Endothelial cell of umbilical vein (primary cell): ENCODE results near the gene MCC. TPM values are rescaled to one million over a fixed set of nuclear protein-coding genes. Genes with fewer than 3 reads are reported as not detected.

Experiments used
- BruUV-seq: library from RNA; stranded (reverse); fragments of 400-500 nt; replicated peaks from 2 replicates; lab custom pipeline; 2021; lab: Mats Ljungman, UMichigan
- CTCF ChIA-PET: fragments of 300-600, 350-600 bp; sonication (Branson Sonifier 250); formaldehyde crosslinking; loops from one replicate; lab custom pipeline; 2021; ENCODE audit warnings: antibody characterized with exemption, inconsistent platforms; lab: Charles Lee
- POLR2A ChIA-PET: fragments of 300-600, 350-600 bp; sonication (Branson Sonifier 250); formaldehyde crosslinking; loops from one replicate; lab custom pipeline; 2021; ENCODE audit warnings: antibody characterized with exemption, inconsistent platforms; lab: Charles Lee
- DNase-seq: peaks from one replicate; pipeline ENCODE4 v3.0.0-alpha.2; 2011; ENCODE audit warnings: low read depth, low spot score
- FAIRE-seq: peaks from 2 replicates; lab custom pipeline; 2011; peaks lifted over from hg19 to GRCh38; lab: Jason Lieb, UNC
- H2AFZ ChIP-seq: 2 replicates; pipeline ENCODE4 v1.6.0; 2012; ENCODE audit warnings: low read depth, low read length, control low read depth, inconsistent platforms
- H3K27ac ChIP-seq: 2 replicates; pipeline ENCODE4 v1.5.1; 2011; ENCODE audit warnings: low read depth, mild to moderate bottlenecking, control low read depth, low read length, moderate library complexity; ENCODE audit not compliant: insufficient read depth
- H3K27me3 ChIP-seq, 2 experiments: 2 replicates each; pipeline versions ENCODE4 v1.6.0 to v1.6.1; 2011; ENCODE audit warnings: low read length in 2 of 2, mixed read lengths in 1 of 2; ENCODE audit not compliant: control insufficient read depth in 2 of 2, insufficient read depth in 2 of 2
- H3K36me3 ChIP-seq, 2 experiments: 2 replicates in 1 of 2; 3 replicates in 1 of 2; pipeline ENCODE4 v1.5.1; 2011; ENCODE audit warnings: low read length in 2 of 2, mild to moderate bottlenecking in 1 of 2, moderate library complexity in 1 of 2; ENCODE audit not compliant: control insufficient read depth in 2 of 2, insufficient read depth in 2 of 2; ENCODE audit errors: extremely low read depth in 1 of 2
- H3K4me1 ChIP-seq: 3 replicates; pipeline ENCODE4 v1.5.1; 2011; ENCODE audit warnings: mild to moderate bottlenecking, low read length; ENCODE audit not compliant: control insufficient read depth, insufficient read depth; ENCODE audit errors: extremely low read depth
- H3K4me2 ChIP-seq: 2 replicates; pipeline ENCODE4 v1.6.1; 2011; ENCODE audit warnings: low read length, control low read depth, mixed read lengths; ENCODE audit not compliant: insufficient read depth
- H3K4me3 ChIP-seq, 3 experiments: fragments of 200-600 bp in 1 of 3; sonication (generic), shearing (Covaris generic) in 1 of 3; replicated peaks in 1 of 3; 2 replicates each; pipeline ENCODE4 v1.5.1; 2011 to 2016; ENCODE audit warnings: control low read depth in 3 of 3, low read length in 3 of 3, mild to moderate bottlenecking in 2 of 3, inconsistent platforms in 1 of 3, low read depth in 1 of 3, moderate library complexity in 1 of 3; ENCODE audit not compliant: insufficient read depth in 1 of 3
- H3K79me2 ChIP-seq: 2 replicates; pipeline ENCODE4 v1.6.0; 2012; ENCODE audit warnings: low read length, inconsistent platforms; ENCODE audit not compliant: control insufficient read depth, insufficient read depth
- H3K9ac ChIP-seq: replicated peaks from 2 replicates; pipeline ENCODE3; 2011; ENCODE audit warnings: low read length, control low read depth; ENCODE audit not compliant: insufficient read depth; ENCODE audit errors: extremely low read depth
- H3K9me1 ChIP-seq: replicated peaks from 3 replicates; pipeline ENCODE4 v1.6.0; 2011; ENCODE audit warnings: mild to moderate bottlenecking, low read length; ENCODE audit not compliant: control insufficient read depth, insufficient read depth; ENCODE audit errors: extremely low read depth
- H3K9me3 ChIP-seq: replicated peaks from 2 replicates; pipeline ENCODE4 v1.5.1; 2012; ENCODE audit warnings: low read length, inconsistent platforms; ENCODE audit not compliant: control insufficient read depth, insufficient read depth
- H4K20me1 ChIP-seq: replicated peaks from 2 replicates; pipeline ENCODE3; 2011; ENCODE audit warnings: mild to moderate bottlenecking, low read length; ENCODE audit not compliant: control insufficient read depth, insufficient read depth; ENCODE audit errors: extremely low read depth
- CTCF ChIP-seq, 2 donors: IDR thresholded peaks; 1 replicate in 1 of 2; 2 replicates in 1 of 2; pipeline ENCODE4 v1.5.1; 2011; ENCODE audit warnings: low read length in 2 of 2, mild to moderate bottlenecking in 2 of 2, moderate library complexity in 2 of 2, control low read depth in 1 of 2, inconsistent platforms in 1 of 2, low read depth in 1 of 2; ENCODE audit not compliant: insufficient read depth in 1 of 2; ENCODE audit errors: extremely low read depth in 1 of 2
- EZH2 ChIP-seq: IDR thresholded peaks from 2 replicates; pipeline ENCODE4 v1.6.1; 2012; ENCODE audit warnings: borderline replicate concordance, low read depth, mild to moderate bottlenecking, moderate library complexity, low read length, inconsistent platforms; ENCODE audit not compliant: severe bottlenecking
- FOS ChIP-seq: IDR thresholded peaks from 2 replicates; pipeline ENCODE4 v1.6.1; 2011; ENCODE audit warnings: mild to moderate bottlenecking, low read length, moderate library complexity, borderline replicate concordance; ENCODE audit not compliant: insufficient read depth
- JUN ChIP-seq: IDR thresholded peaks from 2 replicates; pipeline ENCODE4 v1.6.1; 2011; ENCODE audit warnings: borderline replicate concordance, low read depth; ENCODE audit not compliant: insufficient read length, insufficient read depth
- MYC ChIP-seq: IDR thresholded peaks from one replicate; pipeline ENCODE4 v1.6.1; 2011; ENCODE audit warnings: mild to moderate bottlenecking, low read depth, low read length
- POLR2A ChIP-seq: IDR thresholded peaks from 2 replicates; pipeline ENCODE4 v1.6.1; 2012; ENCODE audit warnings: low read depth, mild to moderate bottlenecking, control low read depth, low read length
- POLR2AphosphoS5 ChIP-seq: IDR thresholded peaks from 2 replicates; pipeline ENCODE4 v1.6.1; 2012; ENCODE audit warnings: low read depth, mild to moderate bottlenecking, control low read depth, low read length, moderate library complexity; ENCODE audit not compliant: insufficient read depth
- dilution Hi-C: fragments of 300-500 bp; cut with MboI; formaldehyde crosslinking; loops from one replicate; pipeline ENCODE4 v1.15.0; 2019; ENCODE audit warnings: low sequenced_read_pairs; ENCODE audit not compliant: extremely low pct_ligation_motif_present
- intact Hi-C: fragments of 100-400 bp; cut with micrococcal nuclease; formaldehyde crosslinking; loops from one replicate; pipeline ENCODE4 v1.10.0; 2022
- polyA plus RNA-seq, 4 experiments: library from polyadenylated mRNA; depleted of rRNA in 3 of 4; stranded (reverse) in 3 of 4; unstranded in 1 of 4; fragments of >200 nt; gene quantifications; 2 replicates each; pipeline versions ENCODE4 v1.2.1 to v1.2.3, GENCODE V29; 2011 to 2012; ENCODE audit warnings: missing spikeins in 1 of 4
- total RNA-seq: library from RNA; stranded (reverse); gene quantifications from 2 replicates; pipeline ENCODE4 v1.2.3, GENCODE V29; 2021

The MCC gene
- total and polyA plus RNA-seq, 2 donors (not counting 3 experiments of a cell fraction or from before 2014, with no cell fraction given): 6.9 to 27.5 TPM

- peak within 1 kb of the TSS; percentile 83 for H2AFZ ChIP-seq
- H4K20me1 ChIP-seq: no peaks in the 10 kb centered on the region
- TF ChIP-seq POLR2AphosphoS5: peak; percentile 81
- peak; percentile 9 to 34 for TF ChIP-seq CTCF (IDR thresholded peaks at IDR 0.05; ENCODE audit: extremely low read depth in 1 of 2, insufficient read depth in 1 of 2, low read depth in 1 of 2, low read length in 2 of 2)
- no peak for TF ChIP-seq EZH2
- TF ChIP-seq JUN: peak; percentile 80
- peak; percentile 9 for TF ChIP-seq FOS
- TF ChIP-seq MYC: no peak
- peak; percentile 92 for TF ChIP-seq POLR2A
- dilution Hi-C loops: no loop called here
- TSS peak; percentile 28 for BruUV-seq
- CTCF ChIA-PET: interaction anchor here (0.8 to 3.4 kb wide), 10 partner anchors 9 to 517 kb away, joined by 3 to 34 read pairs (median 4); partner anchors contain the start of gene MCC
- intact Hi-C loops: loop anchor here (1.0 to 10.0 kb wide), 7 partner anchors 25 to 591 kb away; partner anchors contain the start of genes DCP2, MCC and REEP5
- H3K27me3 ChIP-seq: peaks cover 2 to 12% of the 10 kb centered on the region in 2 experiments
- H3K79me2 ChIP-seq: peaks cover 27% of the 10 kb centered on the region
- peaks cover 15% of the 10 kb centered on the region for H3K4me1 ChIP-seq
- peak within 1 kb of the TSS; percentile 72 to 91 (median 87) for H3K4me3 ChIP-seq
- H3K27ac ChIP-seq: peak within 1 kb of the TSS; percentile 70
- H3K9me1 ChIP-seq: no peaks in the 10 kb centered on the region
- POLR2A ChIA-PET: interaction anchor here (0.6 to 1.2 kb wide), 2 partner anchors 20 to 537 kb away, joined by 3 read pairs; partner anchors contain the start of gene DCP2
- H3K9me3 ChIP-seq: no peaks in the 10 kb centered on the region
- DNase-seq (peak; percentile 90), FAIRE-seq (peak; percentile 66)
- peak within 1 kb of the TSS; percentile 87 for H3K9ac ChIP-seq
- H3K4me2 ChIP-seq: peak within 1 kb of the TSS; percentile 95
- H3K36me3 ChIP-seq: peaks cover 0 to 3% of the 10 kb centered on the region in 2 experiments
Measured at GRCh38 chr5:113513384-113514288, 25.4 kb upstream of the MCC start, which contains the start of gene YTHDC2. Gene YTHDC2, plus strand, starts transcription at chr5:113513694. Its CDS starts 202 bp downstream, at chr5:113513896.
